DMS 273 (cell line): Measurements from ENCODE around the gene DNAJC18.
A peak's percentile ranks its signal among the peaks of the same experiment; 100 is the strongest.
"Not testable (repeated sequence)": the region's sequence is repeated elsewhere in the genome, so short reads cannot be mapped to it uniquely, and the experiment has no call there.

Source experiments
- DNase-seq: peaks from one replicate; lab custom pipeline; 2025; ENCODE audit not compliant: unreplicated experiment; lab: John Stamatoyannopoulos, UW

The DNAJC18 gene

DNA sequence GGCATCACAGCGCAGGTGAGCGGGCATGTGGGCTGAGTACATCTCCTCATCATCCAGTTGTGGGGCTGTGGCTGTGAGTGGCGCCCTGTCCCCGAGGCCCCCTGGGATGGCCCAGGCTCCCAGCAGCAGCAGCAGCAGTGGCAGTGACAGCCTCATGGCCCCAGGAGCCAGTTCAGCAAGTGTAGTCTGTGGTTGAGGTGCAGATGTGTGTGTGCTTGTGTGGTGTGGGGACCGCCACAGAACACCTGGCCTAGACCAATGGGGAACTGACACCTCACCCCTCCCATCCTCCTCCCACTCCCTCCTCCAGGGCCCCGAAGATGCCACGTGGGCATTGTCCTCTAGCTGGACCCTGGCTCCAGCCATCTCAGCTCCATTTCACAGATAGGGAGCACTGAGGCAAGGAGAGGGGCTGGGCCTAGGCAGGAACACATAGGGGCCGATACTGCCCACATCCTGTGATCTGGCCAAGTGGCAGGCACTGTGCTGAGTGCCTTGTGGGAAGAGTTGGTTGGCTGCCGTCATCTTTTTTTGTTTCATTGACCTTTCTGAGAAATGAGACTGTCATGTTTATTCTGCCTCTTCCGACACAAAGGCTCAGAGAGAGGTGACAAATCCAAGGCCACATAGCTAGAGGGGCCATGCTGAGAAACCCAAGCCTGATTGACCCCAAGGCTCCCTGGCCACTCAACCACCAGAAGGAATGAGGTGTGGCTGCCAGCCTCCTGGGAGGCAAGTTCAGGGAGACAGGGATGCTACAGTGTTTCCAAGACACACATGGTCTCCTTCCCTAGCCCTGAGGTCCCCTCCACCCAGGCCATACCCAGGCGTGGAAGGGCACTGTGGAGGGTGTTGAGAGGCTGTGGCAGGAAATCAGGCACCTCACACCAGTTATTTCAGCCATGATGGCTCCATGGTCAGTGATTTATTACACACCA lies 49.4 kb downstream of the DNAJC18 start, which contains the start of gene MZB1:
Gene MZB1 (minus strand): TSS at position 213 of the 938 bp plus-strand sequence. CDS start 57 bp downstream, at position 156.
- DNase-seq = no peak

- peak; percentile 38 for DNase-seq
These were observed 51.0 kb downstream of the DNAJC18 start for GRCh38 chr5:139388198-139388821.

DNA sequence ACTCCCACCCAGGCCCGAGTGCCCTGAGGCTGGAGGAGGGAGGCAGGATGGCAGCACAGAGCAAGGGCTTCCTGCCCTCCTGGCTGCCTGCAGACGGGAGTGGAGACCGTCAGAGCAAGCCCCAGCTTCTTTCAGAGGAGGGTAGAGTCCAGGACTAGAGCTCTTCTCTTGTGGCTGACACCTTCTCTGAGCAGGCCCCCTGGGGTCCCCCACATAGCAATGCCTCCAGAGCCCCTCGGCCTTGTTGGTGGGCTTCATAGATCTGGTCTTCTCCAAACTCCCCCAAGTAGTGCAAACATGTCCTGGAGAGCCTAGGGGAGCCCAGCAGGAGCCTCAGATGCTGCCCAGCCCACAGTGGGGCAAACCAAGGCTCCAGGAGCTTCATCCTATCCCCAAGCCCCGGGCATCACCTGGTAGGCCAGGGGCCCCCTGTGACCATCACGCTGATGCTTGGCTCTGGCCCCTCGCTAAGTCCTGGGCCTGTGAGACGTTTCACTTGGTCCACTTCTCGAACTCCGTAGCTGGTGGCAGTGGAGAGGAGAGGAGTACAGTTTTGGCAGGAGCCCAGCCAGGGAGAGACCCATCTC lies 51.6 kb downstream of the DNAJC18 start:
- no peak for DNase-seq

DNA sequence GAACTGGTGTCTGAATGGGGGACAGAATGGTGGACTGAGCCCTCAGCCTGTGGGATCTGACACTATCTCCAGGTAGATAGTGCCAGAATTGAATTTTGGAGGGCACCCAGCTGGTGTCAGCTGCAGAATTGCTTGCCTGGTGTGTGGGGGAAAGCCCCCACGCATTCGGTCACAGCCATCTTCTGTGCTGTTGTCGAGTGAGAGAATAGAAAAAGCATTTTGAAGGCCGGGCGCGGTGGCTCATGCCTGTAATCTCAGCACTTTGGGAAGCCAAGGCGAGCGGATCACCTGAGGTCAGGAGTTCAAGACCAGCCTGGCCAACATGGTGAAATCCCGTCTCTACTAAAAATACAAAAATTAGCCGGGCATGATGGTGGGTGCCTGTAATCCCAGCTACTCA lies 52.4 kb downstream of the DNAJC18 start:
- DNase-seq = not testable (repeated sequence)

GRCh38 chr5:139386050-139386438 lies 53.3 kb downstream of the DNAJC18 start:
- DNase-seq = no peak

DNA sequence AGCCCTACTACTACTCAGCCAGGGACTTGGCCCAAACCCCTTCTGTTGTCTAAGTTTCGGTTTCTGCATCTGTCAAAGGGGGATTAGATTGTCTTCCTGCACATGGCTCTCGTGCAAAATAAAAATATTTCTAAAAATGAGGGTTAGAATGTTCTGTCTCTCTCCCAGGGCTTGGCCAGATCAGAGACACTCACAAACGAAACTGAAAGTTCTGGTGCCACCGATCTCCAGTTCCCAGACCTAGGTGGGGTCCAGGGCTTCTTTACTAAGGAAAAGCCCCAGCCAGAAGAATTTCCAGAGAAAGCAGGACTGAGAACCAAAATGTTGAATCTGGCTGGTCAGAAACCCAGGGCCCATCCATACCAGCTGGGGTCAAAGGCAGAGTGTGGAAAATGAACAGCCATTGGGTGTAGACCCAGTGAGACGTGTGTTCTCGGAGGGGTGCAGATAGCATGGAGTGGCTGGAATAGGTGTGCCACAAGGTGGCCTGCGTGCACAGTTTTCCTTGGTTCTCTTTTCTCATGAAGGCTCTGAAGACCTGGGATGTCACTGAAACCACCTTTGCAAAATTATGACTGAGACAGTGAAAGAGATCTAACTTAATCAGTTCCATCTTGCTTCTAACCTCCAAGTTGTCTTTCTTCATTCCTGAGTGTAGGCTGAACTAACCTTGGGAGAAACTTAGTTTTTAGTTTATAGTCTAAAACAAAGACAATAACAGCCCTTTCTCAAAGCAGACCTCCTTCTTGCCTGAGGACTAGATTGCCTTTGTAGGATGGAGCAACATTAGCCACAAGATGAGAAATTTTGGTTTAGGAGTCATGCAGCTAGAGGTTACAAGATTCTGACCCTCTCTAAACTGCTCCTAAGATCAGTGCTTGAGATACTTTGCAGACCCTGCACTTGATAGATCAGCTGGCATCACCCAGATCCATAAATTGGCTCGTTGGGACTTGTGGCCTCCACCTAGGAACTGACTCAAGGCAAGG lies 54.0 kb downstream of the DNAJC18 start:
- DNase-seq = no peak

DNA sequence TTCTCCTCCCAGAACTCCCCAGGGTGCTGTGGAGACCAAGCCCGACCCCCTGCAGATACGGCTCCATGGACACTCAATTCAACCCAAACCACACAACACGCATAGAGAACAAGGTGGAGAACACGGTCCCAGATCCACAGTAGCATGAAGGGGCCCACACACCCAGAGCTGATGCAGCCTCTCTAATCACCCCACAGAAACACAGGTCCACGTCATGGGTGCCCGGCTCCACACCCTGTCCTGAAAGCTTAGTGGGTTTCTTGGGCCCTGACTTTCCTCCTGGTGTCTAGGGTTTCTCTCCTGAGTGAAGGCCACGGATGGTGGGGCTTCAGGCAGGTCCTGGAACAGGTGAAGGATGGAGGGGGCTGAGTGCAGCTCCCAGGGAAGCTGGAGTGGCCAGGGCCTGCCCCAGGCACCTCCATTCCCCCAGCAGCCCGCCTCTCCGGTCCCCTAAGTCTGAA lies 54.7 kb downstream of the DNAJC18 start:
- DNase-seq = no peak

DNA sequence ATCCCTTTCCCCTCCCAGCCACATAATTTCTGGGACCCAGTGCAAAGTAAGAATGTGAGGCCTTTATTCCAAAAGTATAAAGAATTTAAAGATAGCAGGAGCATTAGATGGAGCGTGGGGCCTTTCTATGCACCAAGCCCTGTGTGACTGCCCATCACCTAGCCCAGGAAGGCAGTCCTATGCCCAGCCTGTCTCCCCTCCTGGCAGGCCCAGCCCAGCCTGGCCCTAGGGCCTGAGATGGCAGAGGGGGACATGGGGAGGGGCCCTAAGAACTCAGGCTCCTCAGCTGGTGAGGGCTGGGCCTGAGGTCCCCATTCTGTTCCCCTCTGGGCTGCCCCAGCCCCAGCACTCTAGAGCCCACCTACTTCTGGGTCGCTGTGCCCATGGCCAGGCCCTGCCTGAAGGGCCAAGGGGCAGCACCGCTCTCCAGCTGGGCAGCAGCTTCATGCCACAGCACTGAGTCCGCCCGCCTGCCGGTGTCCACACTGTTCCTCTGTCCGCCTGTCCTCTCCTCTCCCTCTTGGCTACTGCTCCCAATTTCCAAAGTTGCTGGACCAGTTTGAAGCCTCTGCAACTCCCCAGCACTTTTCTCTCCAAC lies 55.2 kb downstream of the DNAJC18 start:
- DNase-seq = no peak

GRCh38 chr5:139383275-139383992 lies 55.9 kb downstream of the DNAJC18 start, which contains the start of gene SLC23A1:
TSS of gene SLC23A1 (minus strand) at chr5:139383297. CDS start at chr5:139383253, 44 bp downstream.
- DNase-seq = peak; percentile 77

DNA sequence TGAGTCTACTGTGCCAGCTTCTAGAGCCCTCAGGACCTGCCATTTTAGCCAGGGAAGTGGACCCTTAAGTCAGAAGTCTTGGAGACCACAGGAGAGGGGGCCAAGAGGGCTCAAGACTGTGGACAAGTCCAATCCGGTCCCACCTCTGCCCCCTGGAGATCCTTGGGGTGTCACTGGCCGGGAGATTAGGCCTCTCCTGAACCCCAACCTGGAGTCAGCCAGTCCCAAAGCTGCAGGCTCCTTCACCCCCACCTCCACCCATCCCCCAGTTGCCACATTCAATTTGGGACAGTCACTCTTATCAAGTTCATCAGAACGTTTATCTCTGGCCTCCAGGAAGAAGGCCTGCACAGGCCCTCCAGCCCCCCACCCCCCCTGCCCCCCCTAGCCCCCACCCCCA lies 56.5 kb downstream of the DNAJC18 start:
- DNase-seq = no peak

DNA sequence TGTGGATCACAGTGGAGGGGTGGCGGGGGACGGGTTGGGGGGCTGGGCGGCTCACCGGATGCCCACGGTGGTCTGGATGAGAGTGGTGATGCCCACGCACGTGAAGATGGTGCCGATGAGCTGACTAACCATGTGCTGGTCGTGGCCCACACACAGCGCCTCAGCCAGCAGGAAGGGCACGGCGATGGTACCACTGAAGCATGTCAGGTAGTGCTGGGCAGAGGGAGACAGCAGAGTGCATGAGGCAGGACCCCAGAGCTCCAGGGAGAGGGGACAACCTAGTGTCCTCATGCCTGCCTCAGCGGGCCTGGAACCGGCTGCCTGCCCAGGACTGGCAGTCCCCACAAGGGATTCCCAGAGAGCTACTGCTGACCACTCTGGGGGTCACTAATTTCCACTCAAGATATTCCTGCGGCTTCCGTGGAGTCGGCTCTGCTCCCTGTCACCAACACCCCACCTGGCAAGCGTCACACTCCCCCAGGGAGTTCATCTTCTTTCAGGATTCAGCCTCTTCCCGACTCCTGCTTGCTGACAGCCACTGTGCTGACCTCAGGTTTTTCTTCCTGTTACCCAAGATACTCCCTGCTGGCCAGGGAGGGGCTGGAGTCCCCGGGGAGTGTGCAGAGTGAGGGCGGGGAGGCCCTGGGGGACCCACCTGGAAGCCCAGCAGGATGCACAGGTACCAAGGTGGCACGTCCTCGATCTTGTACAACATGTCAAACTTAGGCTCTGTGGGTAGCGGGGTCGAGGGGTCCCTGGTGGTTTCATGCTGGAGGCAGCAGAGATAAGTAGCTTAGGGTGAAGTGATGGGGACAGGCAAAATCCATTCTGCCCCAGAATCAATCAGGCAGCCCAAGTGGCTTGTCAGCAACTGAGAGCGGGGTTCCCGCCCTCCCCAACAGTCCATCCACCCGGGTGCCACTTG lies 57.2 kb downstream of the DNAJC18 start:
- no peak for DNase-seq

GRCh38 chr5:139379626-139380449 lies 59.5 kb downstream of the DNAJC18 start:
- no peak for DNase-seq

DNA sequence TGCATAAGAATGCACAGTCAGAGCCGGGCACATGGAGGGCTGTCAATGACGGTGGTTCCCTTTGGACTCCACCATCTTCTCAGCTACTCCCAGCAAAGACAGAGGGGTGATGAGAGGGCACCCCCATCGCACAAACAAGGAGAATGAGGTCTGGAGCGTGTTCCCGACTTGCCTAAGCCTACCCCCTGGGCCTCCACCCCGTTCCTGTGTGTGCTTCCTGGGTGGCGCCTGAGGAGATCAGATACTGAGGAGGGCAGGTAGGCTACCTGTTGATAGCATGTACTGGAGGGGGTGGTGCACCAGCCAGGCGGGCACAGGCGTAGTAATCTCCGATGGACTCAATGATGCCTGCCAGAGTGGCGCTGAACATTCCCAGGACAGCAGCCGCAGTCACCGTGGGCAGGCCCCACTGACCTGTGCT lies 60.4 kb downstream of the DNAJC18 start:
- DNase-seq = no peak

- no peak for DNase-seq
These were observed 61.1 kb downstream of the DNAJC18 start for GRCh38 chr5:139378101-139378825.

DNA sequence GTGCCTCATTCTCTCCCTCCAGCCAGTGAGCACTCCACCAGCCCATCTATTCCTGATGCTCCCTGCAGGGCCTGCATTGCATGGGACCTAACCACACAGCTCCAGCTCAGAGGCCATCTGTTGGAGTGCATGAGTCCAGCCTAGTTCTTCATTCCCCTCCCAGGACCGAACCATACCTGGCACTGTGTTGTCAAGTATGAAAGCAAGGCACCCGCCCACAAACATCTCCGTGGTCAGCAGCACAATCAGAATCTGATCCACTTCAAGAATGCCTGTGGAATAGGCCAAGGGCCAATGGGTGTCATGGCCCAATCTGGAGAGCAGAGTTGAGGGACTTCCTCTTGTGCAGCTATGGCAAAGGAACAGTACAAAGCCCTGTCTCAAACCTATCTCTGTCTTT lies 62.1 kb downstream of the DNAJC18 start:
- no peak for DNase-seq

DNA sequence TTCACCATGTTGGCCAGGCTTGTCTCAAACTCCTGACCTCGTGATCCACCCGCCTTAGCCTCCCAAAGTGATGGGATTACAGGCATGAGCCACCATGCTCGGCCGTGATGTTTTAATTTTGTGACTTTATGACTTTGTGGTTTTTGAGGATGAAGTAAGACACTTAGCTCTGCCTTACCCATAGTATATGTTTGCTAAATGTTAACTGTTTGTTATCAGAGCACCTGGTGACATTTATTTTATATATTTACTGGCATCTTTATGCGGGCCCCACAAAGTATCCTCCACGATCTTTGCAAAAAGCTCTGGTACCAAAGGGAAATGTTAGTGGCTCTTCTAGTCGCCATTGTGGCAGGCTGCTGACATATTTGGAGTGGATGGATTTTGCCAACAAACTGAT lies 63.0 kb downstream of the DNAJC18 start:
- no peak for DNase-seq

DNA sequence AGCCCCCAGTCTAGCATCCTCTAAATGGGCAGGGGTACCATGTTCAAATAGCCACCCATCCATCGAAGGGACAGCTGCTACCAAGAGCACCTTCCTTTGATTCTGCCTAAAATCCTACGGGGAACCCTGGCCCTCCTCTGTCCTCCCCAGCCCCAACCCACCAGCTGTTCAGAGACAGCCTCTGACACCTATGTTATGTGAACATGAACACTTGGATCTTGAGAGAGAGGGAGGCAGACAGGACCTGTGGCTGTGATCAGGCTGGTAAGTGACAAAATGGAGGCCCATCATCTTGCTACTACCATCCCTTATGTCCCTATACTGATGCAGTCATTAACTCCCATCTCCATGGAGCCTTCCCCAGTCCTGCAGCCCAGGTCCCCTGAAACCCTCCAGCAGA lies 64.4 kb downstream of the DNAJC18 start:
- no peak for DNase-seq
